Fibroblast of lung (primary cell): ENCODE data around the gene GRB10. TPM values are rescaled to one million over a fixed set of nuclear protein-coding genes. Genes with fewer than 3 reads are reported as not detected.

Experiments
- DNase-seq, 2 donors: peaks; one replicate each; pipeline versions ENCODE4 v3.0.0 to v3.0.0-alpha.2; 2010; ENCODE audit warnings: low read depth in 2 of 2
- H2AFZ ChIP-seq: 2 replicates; pipeline ENCODE4 v1.5.1; 2012; ENCODE audit warnings: low read length, control low read depth, inconsistent platforms
- H3K27ac ChIP-seq: 2 replicates; pipeline ENCODE4 v1.5.1; 2011; ENCODE audit warnings: low read length, control low read depth; ENCODE audit not compliant: insufficient read depth
- H3K27me3 ChIP-seq: 2 replicates; pipeline ENCODE4 v1.5.1; 2011; ENCODE audit warnings: mild to moderate bottlenecking, low read length; ENCODE audit not compliant: control insufficient read depth, insufficient read depth
- H3K36me3 ChIP-seq: 2 replicates; pipeline ENCODE4 v1.5.1; 2011; ENCODE audit warnings: low read length; ENCODE audit not compliant: control insufficient read depth, insufficient read depth
- H3K4me1 ChIP-seq: 2 replicates; pipeline ENCODE4 v1.5.1; 2011; ENCODE audit warnings: low read length; ENCODE audit not compliant: control insufficient read depth, insufficient read depth; ENCODE audit errors: extremely low read depth
- H3K4me2 ChIP-seq: 2 replicates; pipeline ENCODE4 v1.5.1; 2011; ENCODE audit warnings: low read length, control low read depth; ENCODE audit not compliant: insufficient read depth; ENCODE audit errors: extremely low read depth
- H3K4me3 ChIP-seq, 4 experiments: fragments of 200-600 bp in 1 of 4; sonication (generic) in 1 of 4; replicated peaks in 1 of 4; 2 replicates each; pipeline ENCODE4 v1.5.1; 2011 to 2016; ENCODE audit warnings: low read length in 4 of 4, low read depth in 3 of 4, mild to moderate bottlenecking in 3 of 4, control low read depth in 2 of 4, inconsistent platforms in 1 of 4, mixed read lengths in 1 of 4; ENCODE audit not compliant: insufficient read depth in 1 of 4; ENCODE audit errors: control extremely low read depth in 1 of 4
- H3K79me2 ChIP-seq: 2 replicates; pipeline ENCODE4 v1.5.1; 2012; ENCODE audit warnings: mild to moderate bottlenecking, low read length, inconsistent platforms; ENCODE audit not compliant: control insufficient read depth, insufficient read depth
- H3K9ac ChIP-seq: 2 replicates; pipeline ENCODE4 v1.5.1; 2011; ENCODE audit warnings: mild to moderate bottlenecking, low read length, control low read depth; ENCODE audit not compliant: insufficient read depth
- H3K9me3 ChIP-seq: 2 replicates; pipeline ENCODE4 v1.5.1; 2012; ENCODE audit warnings: low read depth, low read length; ENCODE audit not compliant: control insufficient read depth, insufficient read depth
- H4K20me1 ChIP-seq: 2 replicates; pipeline ENCODE4 v1.5.1; 2011; ENCODE audit warnings: low read length; ENCODE audit not compliant: control insufficient read depth, insufficient read depth; ENCODE audit errors: extremely low read depth
- CTCF ChIP-seq, 2 donors: IDR thresholded peaks in 1 of 2; conservative IDR thresholded peaks in 1 of 2; 1 replicate in 1 of 2; 2 replicates in 1 of 2; pipeline ENCODE4 v1.5.1; 2011 to 2012; ENCODE audit warnings: low read length in 2 of 2, control low read depth in 1 of 2, inconsistent platforms in 1 of 2, low read depth in 1 of 2, mild to moderate bottlenecking in 1 of 2
- EZH2 ChIP-seq: IDR thresholded peaks from 2 replicates; pipeline ENCODE4 v1.5.1; 2012; ENCODE audit warnings: low read length, control low read depth, mild to moderate bottlenecking; ENCODE audit errors: missing control alignments
- polyA plus RNA-seq, 2 donors: library from polyadenylated mRNA; depleted of rRNA in 1 of 2; stranded (reverse) in 1 of 2; unstranded in 1 of 2; fragments of >200 nt; gene quantifications; 2 replicates each; pipeline ENCODE4 v1.2.1, GENCODE V29; 2011 to 2012; ENCODE audit warnings: missing spikeins in 1 of 2
- total RNA-seq: library from RNA; depleted of rRNA; stranded (reverse); fragments of >200 nt; gene quantifications from 2 replicates; pipeline ENCODE4 v1.2.1, GENCODE V29; 2014

GRB10 gene
- total and polyA plus RNA-seq, 2 donors (not counting 1 experiment from before 2014, with no cell fraction given): 11.1 to 64.1 TPM

DNA sequence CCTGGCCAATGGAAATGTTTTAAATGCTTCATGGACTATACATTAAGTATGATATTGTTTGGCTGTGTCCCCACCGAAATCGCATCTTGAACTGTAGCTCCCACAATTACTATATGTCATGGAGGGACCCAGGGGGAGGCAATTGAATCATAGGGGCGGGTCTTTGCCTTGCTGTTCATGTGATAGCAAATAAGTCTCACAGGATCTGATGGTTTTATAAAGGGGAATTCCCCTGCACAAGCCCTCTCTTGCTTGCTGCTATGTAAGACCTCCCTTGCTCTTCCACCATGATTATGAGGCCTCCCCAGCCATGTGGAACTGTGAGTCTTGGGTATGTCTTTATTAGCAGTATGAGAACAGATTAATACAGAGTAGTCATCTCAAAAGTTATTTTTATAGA is 32.4 kb upstream of the GRB10 start:
- TF ChIP-seq EZH2 (no peak), CTCF (conservative IDR thresholded peaks at IDR 0.05 in 1 of 2, IDR thresholded peaks at IDR 0.05 in 1 of 2; ENCODE audit: low read depth in 1 of 2, low read length in 2 of 2) (no peak)
- H3K9ac ChIP-seq: no peak overlapping the region
- no peak overlapping the region for H2AFZ ChIP-seq
- H3K36me3 ChIP-seq: no peaks in the 10 kb centered on the region
- no peak overlapping the region for H3K27ac ChIP-seq
- no peaks in the 10 kb centered on the region for H3K9me3 ChIP-seq
- no peak overlapping the region for H3K4me2 ChIP-seq
- H3K4me1 ChIP-seq: no peaks in the 10 kb centered on the region
- DNase-seq: no peak
- H3K27me3 ChIP-seq: peaks cover 2% of the 10 kb centered on the region
- no peaks in the 10 kb centered on the region for H3K79me2 ChIP-seq
- no peak overlapping the region for H3K4me3 ChIP-seq
- H4K20me1 ChIP-seq: no peaks in the 10 kb centered on the region

DNA sequence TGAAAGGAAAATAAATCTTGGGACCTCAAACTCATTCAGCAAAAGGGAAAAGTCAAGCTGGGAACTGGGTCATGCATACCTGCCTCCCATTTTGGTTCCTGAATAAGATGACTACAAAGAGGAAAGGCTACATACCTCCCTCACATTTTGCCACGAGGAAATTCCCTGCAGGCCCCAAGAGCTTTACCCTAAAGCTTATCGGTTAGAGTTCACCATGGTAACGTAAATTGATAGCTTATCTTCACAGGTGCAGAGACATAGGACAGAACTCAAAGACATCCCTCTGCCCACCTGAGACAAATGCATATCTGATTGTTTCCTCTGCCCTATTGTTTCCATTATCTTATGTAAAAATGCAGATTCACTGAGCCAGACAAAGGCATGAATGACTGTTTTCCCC is 31.5 kb upstream of the GRB10 start:
- H4K20me1 ChIP-seq: no peaks in the 10 kb centered on the region
- no peak for DNase-seq
- no peak overlapping the region for H2AFZ ChIP-seq
- no peak overlapping the region for H3K4me2 ChIP-seq
- H3K9me3 ChIP-seq: no peaks in the 10 kb centered on the region
- no peaks in the 10 kb centered on the region for H3K36me3 ChIP-seq
- no peak overlapping the region for H3K4me3 ChIP-seq
- no peak overlapping the region for H3K9ac ChIP-seq
- no peak for TF ChIP-seq CTCF (conservative IDR thresholded peaks at IDR 0.05 in 1 of 2, IDR thresholded peaks at IDR 0.05 in 1 of 2; ENCODE audit: low read depth in 1 of 2, low read length in 2 of 2)
- no peak for TF ChIP-seq EZH2
- H3K27me3 ChIP-seq: peaks cover 6% of the 10 kb centered on the region
- H3K4me1 ChIP-seq: no peaks in the 10 kb centered on the region
- H3K27ac ChIP-seq: no peak overlapping the region
- H3K79me2 ChIP-seq: no peaks in the 10 kb centered on the region

DNA sequence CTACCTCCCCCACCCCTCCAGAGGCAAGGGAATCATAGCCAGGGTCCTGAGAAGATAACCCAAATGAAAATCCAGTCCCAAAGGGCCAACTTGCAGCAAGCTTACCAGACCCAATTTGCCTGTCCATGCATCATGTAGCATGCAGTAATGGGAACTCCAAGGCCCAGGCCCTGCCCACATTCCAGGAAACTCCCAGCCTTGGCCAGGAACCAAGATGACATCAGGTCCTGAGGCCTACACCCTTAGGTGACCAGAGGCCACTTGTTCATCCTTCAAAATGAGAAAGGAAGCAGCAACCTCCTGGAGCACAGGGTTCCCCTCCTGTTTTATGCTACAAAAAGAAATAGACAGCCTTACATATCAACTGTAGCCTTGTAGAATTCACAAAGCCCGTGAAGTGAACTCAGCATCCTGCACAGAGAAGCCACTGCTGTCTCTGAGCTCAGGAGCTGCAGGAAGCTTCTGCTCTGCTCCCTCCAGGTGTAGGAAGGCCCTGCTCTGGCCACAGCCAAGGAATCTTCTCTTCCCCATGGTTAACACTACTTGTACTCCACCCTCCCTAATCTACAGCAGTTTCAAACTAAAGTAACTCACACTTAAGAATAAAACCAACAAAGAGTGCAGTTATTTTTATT is 30.3 kb upstream of the GRB10 start:
- no peak overlapping the region for H3K9ac ChIP-seq
- H3K27ac ChIP-seq: no peak overlapping the region
- H3K79me2 ChIP-seq: no peaks in the 10 kb centered on the region
- no peaks in the 10 kb centered on the region for H3K36me3 ChIP-seq
- DNase-seq: peak; percentile 77 to 83
- no peak overlapping the region for H3K4me3 ChIP-seq
- H3K4me1 ChIP-seq: no peaks in the 10 kb centered on the region
- peaks cover 6% of the 10 kb centered on the region for H3K27me3 ChIP-seq
- H3K4me2 ChIP-seq: no peak overlapping the region
- no peaks in the 10 kb centered on the region for H3K9me3 ChIP-seq
- no peaks in the 10 kb centered on the region for H4K20me1 ChIP-seq
- TF ChIP-seq CTCF (conservative IDR thresholded peaks at IDR 0.05 in 1 of 2, IDR thresholded peaks at IDR 0.05 in 1 of 2; ENCODE audit: low read depth in 1 of 2, low read length in 2 of 2) (no peak), EZH2 (no peak)
- H2AFZ ChIP-seq: no peak overlapping the region
